GM18870 (cell line): ENCODE results near the gene PAQR5.
"Not testable (repeated sequence)": the region's sequence is repeated elsewhere in the genome, so short reads cannot be mapped to it uniquely, and the experiment has no call there.

Source experiments
- ATAC-seq: cut with Tn5 transposase; IDR thresholded peaks from one replicate; pipeline ENCODE4 v1.9.1; 2021; ENCODE audit warnings: moderate library complexity; ENCODE audit not compliant: unreplicated experiment

PAQR5 gene

GRCh38 chr15:69415381-69415780, 116.7 kb downstream of the PAQR5 start:
- no peak for ATAC-seq

GRCh38 chr15:69417581-69417980, 118.9 kb downstream of the PAQR5 start:
- ATAC-seq = no peak

GRCh38 chr15:69421498-69421897, 122.8 kb downstream of the PAQR5 start:
- no peak for ATAC-seq

GRCh38 chr15:69422336-69422895, 123.7 kb downstream of the PAQR5 start:
- ATAC-seq = no peak

GRCh38 chr15:69424001-69424400, 125.3 kb downstream of the PAQR5 start:
- ATAC-seq = no peak

- no peak for ATAC-seq
Observed at GRCh38 chr15:69424748-69425413, 126.2 kb downstream of the PAQR5 start.

- no peak for ATAC-seq
Observed at GRCh38 chr15:69433831-69434230, 135.1 kb downstream of the PAQR5 start.

- no peak for ATAC-seq
Observed at GRCh38 chr15:69434238-69434637, 135.5 kb downstream of the PAQR5 start.

GRCh38 chr15:69434679-69435078, 136.0 kb downstream of the PAQR5 start:
- ATAC-seq = no peak

GRCh38 chr15:69435985-69436384, 137.3 kb downstream of the PAQR5 start:
- no peak for ATAC-seq

- ATAC-seq = no peak
Observed at GRCh38 chr15:69436951-69437350, 138.2 kb downstream of the PAQR5 start.

GRCh38 chr15:69439623-69440022, 140.9 kb downstream of the PAQR5 start:
- ATAC-seq = no peak

- ATAC-seq = no peak
Observed at GRCh38 chr15:69443032-69443611, 144.4 kb downstream of the PAQR5 start.

- ATAC-seq = no peak
Observed at GRCh38 chr15:69444686-69445085, 146.0 kb downstream of the PAQR5 start.

- no peak for ATAC-seq
Observed at GRCh38 chr15:69446953-69447352, 148.2 kb downstream of the PAQR5 start.

GRCh38 chr15:69450221-69450620, 151.5 kb downstream of the PAQR5 start:
- ATAC-seq = not testable (repeated sequence)

- no peak for ATAC-seq
Observed at GRCh38 chr15:69450968-69451695, 152.4 kb downstream of the PAQR5 start.

GRCh38 chr15:69451951-69452691, 153.4 kb downstream of the PAQR5 start:
- ATAC-seq = peak; percentile 22

- ATAC-seq = peak; percentile 66
Observed at GRCh38 chr15:69452692-69453521, 154.2 kb downstream of the PAQR5 start, which contains the start of gene RPLP1. TSS of gene RPLP1 (plus strand) at chr15:69452818. CDS start at chr15:69452949, 131 bp downstream.

- no peak for ATAC-seq
Observed at GRCh38 chr15:69454953-69455352, 156.2 kb downstream of the PAQR5 start.
